Testis (tissue), 3 donors: ENCODE measurements around the gene SMIM24. TPM values are rescaled to one million over a fixed set of nuclear protein-coding genes. Genes with fewer than 3 reads are reported as not detected.

Experiments used
- DNase-seq: peaks from one replicate; pipeline ENCODE4 v3.0.0-alpha.2; 2019
- H3K27ac ChIP-seq, 2 donors: fragments of 200-600 bp; sonication (generic); one replicate each; pipeline ENCODE4 v1.5.1; 2019
- H3K27me3 ChIP-seq: fragments of 200-600 bp; sonication (generic); one replicate; pipeline ENCODE4 v1.5.1; 2019
- H3K36me3 ChIP-seq: fragments of 200-600 bp; sonication (generic); one replicate; pipeline ENCODE4 v1.5.1; 2017; ENCODE audit warnings: low read depth; ENCODE audit errors: missing control alignments
- H3K4me1 ChIP-seq: fragments of 200-600 bp; sonication (generic); one replicate; pipeline ENCODE4 v1.5.1; 2019
- H3K4me3 ChIP-seq, 2 donors: fragments of 200-600 bp; sonication (generic); one replicate each; pipeline ENCODE4 v1.5.1; 2017 to 2019
- H3K9me3 ChIP-seq: fragments of 200-600 bp; sonication (generic); one replicate; pipeline ENCODE4 v1.5.1; 2017
- CTCF ChIP-seq, 3 experiments: fragments of 450-650 bp in 2 of 3; fragments of 200-600 bp in 1 of 3; sonication (generic) in 1 of 3; IDR thresholded peaks; one replicate each; pipeline ENCODE4 v1.5.1; 2016 to 2019; ENCODE audit warnings: antibody characterized with exemption in 3 of 3, mild to moderate bottlenecking in 2 of 3, moderate library complexity in 1 of 3
- POLR2A ChIP-seq: fragments of 450-650 bp; IDR thresholded peaks from one replicate; pipeline ENCODE4 v1.6.1; 2017; ENCODE audit warnings: antibody characterized with exemption, mild to moderate bottlenecking, moderate library complexity
- WGBS, 2 donors: methylation state at CpG; one replicate each; pipeline ENCODE4 v1.1.5; 2018; 5-methylcytosine and 5-hydroxymethylcytosine counted together
- intact Hi-C: fragments of 100-400 bp; cut with DNase I; formaldehyde crosslinking; loops from one replicate; pipeline ENCODE4 v1.15.1; 2023; ENCODE audit warnings: low total_unique reads
- polyA plus RNA-seq: library from polyadenylated mRNA; stranded (reverse); fragments of 350-450 nt; fragmentation: Illumina TruSeq; extraction: RNeasy Lipid Tissue Mini Kit (QIAGEN cat#74804); gene quantifications from one replicate; pipeline ENCODE4 v1.2.3, GENCODE V29; 2014; ENCODE audit warnings: low read depth, low replicate concordance; ENCODE audit not compliant: insufficient read depth
- total RNA-seq, 2 donors: library from RNA; depleted of rRNA; stranded (reverse); fragments of >200 nt; gene quantifications; one replicate each; pipeline ENCODE4 v1.2.3, GENCODE V29; 2016

SMIM24 gene
- total and polyA plus RNA-seq, 3 donors from 2014 or later = 1.3 to 10.1 (median 3.1) TPM

GRCh38 chr19:3492919-3493318, 12.6 kb upstream of the SMIM24 start:
- no peaks in the 10 kb centered on the region for H3K36me3 ChIP-seq
- H3K27ac ChIP-seq = no peak overlapping the region
- TF ChIP-seq CTCF (IDR thresholded peaks at IDR 0.05) = no peak
- TF ChIP-seq POLR2A = no peak
- H3K4me1 ChIP-seq = no peaks in the 10 kb centered on the region
- no peaks in the 10 kb centered on the region for H3K9me3 ChIP-seq
- intact Hi-C loops = no loop called here
- no peak for DNase-seq
- 91 to 93% methylated on average over 16 of the region's 16 CpGs for WGBS, 2 donors
- no peak overlapping the region for H3K4me3 ChIP-seq
- no peaks in the 10 kb centered on the region for H3K27me3 ChIP-seq

- DNase-seq = no peak
- TF ChIP-seq CTCF (IDR thresholded peaks at IDR 0.05) (no peak), POLR2A (no peak)
- no peaks in the 10 kb centered on the region for H3K9me3 ChIP-seq
- H3K27ac ChIP-seq = no peak overlapping the region
- intact Hi-C loops = no loop called here
- H3K27me3 ChIP-seq = no peaks in the 10 kb centered on the region
- H3K4me1 ChIP-seq = no peaks in the 10 kb centered on the region
- no peaks in the 10 kb centered on the region for H3K36me3 ChIP-seq
- WGBS, 2 donors = 47 to 87% methylated on average over 34 to 44 of the region's 45 CpGs
- H3K4me3 ChIP-seq = no peak overlapping the region
Measured at GRCh38 chr19:3492131-3492839, 12.0 kb upstream of the SMIM24 start.

GRCh38 chr19:3491396-3492119, 11.2 kb upstream of the SMIM24 start:
- 71 to 76% methylated on average over 9 to 55 of the region's 55 CpGs for WGBS, 2 donors
- TF ChIP-seq CTCF (IDR thresholded peaks at IDR 0.05) (no peak), POLR2A (no peak)
- no peak for DNase-seq
- Histone ChIP-seq H3K27me3 (no peaks in the 10 kb centered on the region), H3K4me1 (no peaks in the 10 kb centered on the region), H3K4me3 (no peak overlapping the region), H3K36me3 (no peaks in the 10 kb centered on the region), H3K27ac (no peak overlapping the region), H3K9me3 (no peaks in the 10 kb centered on the region)
- intact Hi-C loops = no loop called here

GRCh38 chr19:3483226-3483628, 2.9 kb upstream of the SMIM24 start, which contains the start of gene SMIM44:
Gene SMIM44 (minus strand): TSS chr19:3483441. CDS start chr19:3483403, 38 bp downstream.
- Histone ChIP-seq H3K27ac (no peak within 1 kb of the TSS), H3K27me3 (no peaks in the 10 kb centered on the region), H3K9me3 (no peaks in the 10 kb centered on the region), H3K36me3 (no peaks in the 10 kb centered on the region), H3K4me1 (no peaks in the 10 kb centered on the region), H3K4me3 (no peak within 1 kb of the TSS)
- 43 to 58% methylated on average over 7 to 33 of the region's 33 CpGs for WGBS, 2 donors
- intact Hi-C loops = no loop called here
- no peak for DNase-seq
- TF ChIP-seq POLR2A (no peak), CTCF (IDR thresholded peaks at IDR 0.05) (no peak)
